Measurements from ENCODE around the gene PXN.
"Not testable (repeated sequence)": the region's sequence is repeated elsewhere in the genome, so short reads cannot be mapped to it uniquely, and the experiment has no call there.

Gene PXN

DNA sequence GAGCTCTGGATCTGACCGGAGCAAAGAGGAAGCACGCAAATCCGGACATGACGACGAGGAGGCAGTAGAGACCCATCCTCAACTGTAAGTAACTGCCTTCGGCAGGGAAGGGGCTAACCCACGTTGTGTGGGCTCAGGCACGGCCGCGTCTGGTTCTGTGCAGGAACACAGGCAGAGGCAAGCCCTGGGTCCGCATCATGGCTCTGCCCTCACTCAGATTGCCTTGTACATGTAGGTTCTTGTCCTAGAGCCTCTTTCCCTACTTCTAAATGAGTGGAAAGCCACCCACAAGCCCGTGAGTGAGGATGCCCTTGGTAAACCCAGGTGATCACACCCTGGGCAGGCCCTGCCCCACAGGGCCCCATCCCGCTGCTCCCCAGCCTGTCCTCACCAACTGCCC, 55.7 kb downstream of the PXN start:
- no peak for DNase-seq (ENCODE audit: low spot score)

DNA sequence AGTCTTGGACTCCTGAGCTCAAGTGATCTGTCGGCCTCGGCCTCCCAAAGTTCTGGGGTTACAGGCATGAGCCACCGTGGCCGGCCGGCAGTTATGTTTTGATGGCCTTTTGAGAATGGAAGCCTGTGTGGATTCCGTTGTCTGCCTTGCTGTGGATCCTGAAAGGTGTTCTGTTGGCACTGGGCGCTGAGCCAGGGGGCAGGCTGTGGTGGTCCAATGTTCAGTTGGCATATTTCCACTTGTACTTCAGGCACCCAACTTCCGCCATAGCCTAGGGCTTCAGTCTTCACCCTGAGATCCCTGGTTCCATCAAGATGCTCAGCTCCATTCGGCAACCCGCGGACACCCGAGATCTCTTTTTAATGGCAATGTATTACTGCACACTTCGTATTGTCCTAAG, 58.3 kb downstream of the PXN start:
- DNase-seq (ENCODE audit: low spot score), result no peak

DNA sequence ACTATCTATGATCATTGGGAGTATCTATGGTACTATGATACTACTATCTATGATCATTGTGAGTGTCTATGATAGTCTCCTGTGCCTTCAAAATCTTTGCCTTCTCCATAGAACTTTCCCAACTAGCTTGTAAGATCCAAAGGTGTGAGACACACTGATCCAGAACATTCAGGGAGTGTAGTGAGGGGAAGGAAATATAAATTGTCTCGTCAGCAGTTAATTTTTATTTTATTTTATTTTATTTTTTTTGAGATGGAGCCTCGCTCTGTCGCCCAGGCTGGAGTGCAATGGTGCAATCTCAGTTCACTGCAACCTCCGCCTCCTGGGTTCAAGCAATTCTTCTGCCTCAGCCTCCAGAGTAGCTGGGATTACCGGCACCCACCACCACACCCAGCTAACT, 58.7 kb downstream of the PXN start:
- DNase-seq (ENCODE audit: low spot score), result not testable (repeated sequence)

DNA sequence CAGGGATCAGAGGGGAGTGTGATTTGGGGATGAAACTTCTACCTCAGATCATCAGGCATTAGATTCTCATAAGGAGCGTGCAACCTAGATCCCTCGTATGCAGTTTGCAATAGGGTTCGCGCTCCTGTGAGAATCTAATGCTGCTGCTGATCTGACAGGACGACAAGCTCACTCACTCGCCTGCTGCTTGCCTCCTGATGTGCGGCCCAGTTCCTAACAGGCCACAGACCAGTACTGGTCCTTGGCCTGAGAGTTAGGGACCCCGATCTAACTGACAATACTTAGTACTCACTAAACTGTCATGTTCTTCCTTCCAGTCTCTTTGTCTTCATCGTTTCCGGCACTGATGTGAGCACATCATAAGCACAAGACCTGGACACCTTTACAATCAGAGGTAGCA, 59.3 kb downstream of the PXN start:
- DNase-seq (ENCODE audit: low spot score), result no peak

- no peak for DNase-seq (ENCODE audit: low spot score)
Observed at GRCh38 chr12:120204171-120204570, 61.4 kb downstream of the PXN start.

DNA sequence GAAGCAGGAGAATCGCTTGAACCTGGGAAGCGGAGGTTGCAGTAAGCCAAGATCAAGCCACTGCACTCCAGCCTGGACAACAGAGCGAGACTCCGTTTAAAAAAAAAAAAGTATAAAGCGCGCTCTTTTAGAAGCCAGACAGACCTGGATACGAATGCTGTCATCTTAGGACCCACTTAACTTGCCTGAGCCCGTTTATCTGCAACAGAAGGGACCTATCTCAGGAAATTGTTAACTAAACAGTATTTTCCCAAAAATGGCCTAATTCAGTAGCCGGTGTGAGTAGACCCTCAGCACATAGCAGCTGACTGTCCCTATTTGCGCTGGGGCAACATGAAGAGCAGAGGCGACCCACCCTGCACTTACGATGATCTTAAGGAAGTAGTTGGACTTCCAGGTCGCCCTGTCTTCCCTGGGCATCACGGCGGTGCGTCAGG, 65.1 kb downstream of the PXN start:
- no peak for DNase-seq (ENCODE audit: low spot score)

GRCh38 chr12:120199595-120200306, 65.8 kb downstream of the PXN start:
- peak; percentile 74 for DNase-seq (ENCODE audit: low spot score)

DNA sequence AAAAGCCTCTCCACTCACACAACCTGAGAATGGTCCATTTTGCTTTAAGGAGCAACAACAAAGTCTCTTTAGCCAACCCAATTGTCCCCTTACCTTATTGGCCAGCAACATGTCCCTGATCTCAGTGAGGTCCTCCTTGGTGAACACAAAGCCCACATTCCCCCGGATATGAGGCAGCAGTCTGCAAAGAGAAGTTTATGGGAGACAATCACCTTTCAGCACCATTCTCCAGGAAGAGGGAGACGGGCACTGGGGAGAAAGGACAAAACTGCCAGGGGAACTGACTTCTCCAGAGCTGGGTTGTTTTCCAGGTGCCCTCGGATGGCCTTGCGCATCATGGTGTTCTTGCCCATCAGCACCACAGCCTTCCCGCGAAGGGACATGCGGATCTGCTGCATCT, 66.5 kb downstream of the PXN start:
- no peak for DNase-seq (ENCODE audit: low spot score)

DNA sequence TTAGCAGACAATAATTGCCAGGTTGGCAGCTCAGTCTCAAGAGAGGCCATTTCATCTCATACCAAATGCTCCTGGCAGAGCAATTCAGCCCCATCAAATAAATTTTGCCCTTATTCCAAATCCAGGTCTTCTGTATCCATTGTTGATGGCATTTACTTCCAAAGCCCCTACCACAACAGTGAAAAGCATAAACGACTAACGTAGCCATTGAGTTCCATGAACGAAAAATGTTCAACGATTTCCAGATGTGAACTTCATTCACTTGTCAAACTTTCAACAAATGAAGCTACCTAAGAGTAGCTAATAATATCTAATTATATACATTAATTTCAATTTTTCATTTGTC, 68.0 kb downstream of the PXN start:
- no peak for DNase-seq (ENCODE audit: low spot score)

- not testable (repeated sequence) for DNase-seq (ENCODE audit: low spot score)
Observed at GRCh38 chr12:120196817-120197541, 68.6 kb downstream of the PXN start.

- DNase-seq (ENCODE audit: low spot score), result no peak
Observed at GRCh38 chr12:120196363-120196762, 69.2 kb downstream of the PXN start.

GRCh38 chr12:120194534-120195395, 70.8 kb downstream of the PXN start, which contains the start of gene GCN1:
GCN1 (minus strand) TSS chr12:120194715; CDS start chr12:120194697, 18 bp downstream.
- DNase-seq (ENCODE audit: low spot score), result peak; percentile 96

- no peak for DNase-seq (ENCODE audit: low spot score)
Observed at GRCh38 chr12:120194226-120194533, 71.3 kb downstream of the PXN start.

GRCh38 chr12:120193286-120193685, 72.2 kb downstream of the PXN start:
- not testable (repeated sequence) for DNase-seq (ENCODE audit: low spot score)

- DNase-seq (ENCODE audit: low spot score), result no peak
Observed at GRCh38 chr12:120190985-120191480, 74.5 kb downstream of the PXN start.

DNA sequence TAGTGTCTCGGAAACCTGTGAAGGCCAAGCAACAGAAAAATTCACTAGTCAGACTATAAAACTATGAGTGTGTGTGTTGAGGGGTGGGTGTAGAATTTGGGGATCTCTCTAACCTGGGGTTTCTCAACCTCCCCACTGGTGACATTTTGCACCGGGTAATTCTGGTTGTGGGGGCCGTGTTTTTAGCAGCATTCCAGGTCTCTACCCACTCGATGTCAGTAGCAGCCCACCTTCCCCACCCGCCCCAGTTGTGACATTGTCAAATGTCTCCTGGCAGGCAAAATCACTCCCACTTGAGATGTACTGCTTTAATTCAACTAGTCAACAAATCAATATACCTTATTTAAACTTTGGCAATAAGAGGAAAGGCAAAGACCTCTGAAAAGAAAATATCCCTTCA, 75.1 kb downstream of the PXN start:
- DNase-seq (ENCODE audit: low spot score), result no peak

DNA sequence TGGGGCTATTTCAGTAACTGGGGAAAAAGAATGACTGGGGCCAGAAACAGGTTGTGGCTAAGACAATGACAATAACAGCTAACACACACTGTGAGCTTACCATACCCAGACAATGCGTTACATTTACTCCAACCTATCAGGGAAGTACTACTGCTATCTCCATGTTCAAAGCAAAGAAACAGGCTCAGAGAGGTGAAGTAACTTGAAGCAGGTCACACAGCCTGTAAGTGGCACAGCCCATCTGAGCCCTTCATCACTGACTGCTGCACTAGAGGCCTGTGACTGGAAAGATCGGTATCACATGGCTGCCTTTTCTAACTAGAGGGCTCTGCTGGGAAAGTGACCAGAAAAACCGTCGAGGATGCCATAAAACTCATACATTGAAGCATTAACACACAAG, 78.9 kb downstream of the PXN start:
- no peak for DNase-seq (ENCODE audit: low spot score)

DNA sequence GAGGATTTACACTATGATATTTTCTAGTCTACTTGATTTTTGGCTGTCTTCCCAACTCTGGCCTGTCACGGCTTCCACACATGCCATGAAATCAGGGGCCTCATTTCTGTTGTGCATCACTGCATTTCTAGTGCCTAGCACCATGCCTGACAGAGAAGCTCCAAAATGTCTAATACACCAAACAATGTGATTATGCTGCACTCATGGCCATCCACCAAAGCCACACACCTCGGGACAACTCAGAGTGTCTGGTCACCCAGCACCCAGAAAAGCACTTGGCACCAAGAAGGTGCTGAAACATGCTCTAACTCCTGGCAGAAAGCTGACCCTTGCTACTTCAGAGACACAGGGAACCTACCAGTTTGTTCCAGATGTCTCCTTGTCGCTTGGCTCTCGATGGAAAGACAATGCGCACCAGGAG, 82.3 kb downstream of the PXN start:
- no peak for DNase-seq (ENCODE audit: low spot score)

DNA sequence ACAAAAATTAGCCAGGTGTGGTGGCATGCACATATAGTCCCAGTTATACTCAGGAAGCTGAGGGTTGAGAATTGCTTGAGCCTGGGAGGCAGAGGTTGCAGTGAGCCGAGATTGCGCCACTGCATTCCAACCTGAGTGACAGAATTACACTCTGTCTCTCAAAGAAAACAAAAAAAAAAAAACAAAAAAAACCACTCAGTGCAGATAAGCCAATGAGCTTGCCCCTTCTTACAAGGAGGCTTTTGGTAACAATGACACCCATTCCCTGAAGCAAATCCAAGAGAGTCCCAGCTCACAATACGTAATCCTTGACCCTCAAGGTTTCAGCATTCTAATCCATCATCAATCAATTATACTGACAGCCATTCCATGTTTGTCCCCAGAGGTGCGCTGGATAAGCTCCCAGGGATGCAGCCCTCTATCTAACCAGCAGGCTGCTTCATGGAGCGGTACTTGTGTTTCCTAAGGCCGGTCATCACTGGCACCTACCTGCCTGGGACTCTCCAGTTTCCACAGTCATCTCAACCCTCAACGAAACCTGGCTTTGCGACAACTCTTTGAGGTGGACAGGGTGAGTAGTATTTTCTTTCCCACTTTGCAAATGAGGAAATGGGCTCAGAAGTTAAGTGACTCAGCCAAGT, 83.4 kb downstream of the PXN start:
- DNase-seq (ENCODE audit: low spot score), result no peak

GRCh38 chr12:120180975-120181374, 84.6 kb downstream of the PXN start:
- no peak for DNase-seq (ENCODE audit: low spot score)

GRCh38 chr12:120175537-120175936, 90.0 kb downstream of the PXN start:
- DNase-seq (ENCODE audit: low spot score), result no peak

- no peak for DNase-seq (ENCODE audit: low spot score)
Observed at GRCh38 chr12:120175062-120175461, 90.5 kb downstream of the PXN start.

Data from GM03348 (cell line).